Glutamatergic neuron (in vitro differentiated cells): ENCODE data around the gene TRIM25. TPM values are rescaled to one million over a fixed set of nuclear protein-coding genes. Genes with fewer than 3 reads are reported as not detected.

Source experiments
- DNase-seq: peaks from one replicate; pipeline ENCODE4 v3.0.0; 2022
- H3K27ac Mint-ChIP-seq: one replicate; pipeline ENCODE4 v1.8.0; 2020; ENCODE audit warnings: mild to moderate bottlenecking, mixed read lengths, inconsistent platforms; ENCODE audit not compliant: unreplicated experiment
- H3K27me3 Mint-ChIP-seq: one replicate; pipeline ENCODE4 v1.8.0; 2020; ENCODE audit warnings: mild to moderate bottlenecking, moderate library complexity, mixed read lengths, inconsistent platforms; ENCODE audit not compliant: unreplicated experiment
- H3K36me3 Mint-ChIP-seq: one replicate; pipeline ENCODE4 v1.8.0; 2020; ENCODE audit warnings: mild to moderate bottlenecking, mixed read lengths, inconsistent platforms; ENCODE audit not compliant: unreplicated experiment
- H3K4me1 Mint-ChIP-seq: one replicate; pipeline ENCODE4 v1.8.0; 2020; ENCODE audit warnings: mild to moderate bottlenecking, low read depth, mixed read lengths, inconsistent platforms; ENCODE audit not compliant: unreplicated experiment
- H3K4me3 Mint-ChIP-seq: one replicate; pipeline ENCODE4 v1.8.0; 2020; ENCODE audit warnings: mild to moderate bottlenecking, mixed read lengths, inconsistent platforms; ENCODE audit not compliant: unreplicated experiment
- H3K9me3 Mint-ChIP-seq: one replicate; pipeline ENCODE4 v1.8.0; 2020; ENCODE audit warnings: mild to moderate bottlenecking, moderate library complexity, mixed read lengths, inconsistent platforms; ENCODE audit not compliant: unreplicated experiment
- CTCF ChIP-seq: fragments of 200-600 bp; sonication (generic); IDR thresholded peaks from one replicate; pipeline ENCODE4 v1.5.0; 2021; ENCODE audit not compliant: partially characterized antibody, unreplicated experiment
- total RNA-seq: library from RNA; stranded (reverse); fragmentation: NEBNext Ultra II Directional; extraction: Animal tissue kit (Norgen Biotek cat#: 25700); gene quantifications from one replicate; pipeline ENCODE4 v1.2.1, GENCODE V29; 2021; ENCODE audit not compliant: unreplicated experiment

The TRIM25 gene
- total RNA-seq, 1 donor from 2014 or later, result 1.9 TPM

GRCh38 chr17:56926270-56926669, 12.4 kb upstream of the TRIM25 start:
- no peaks in the 10 kb centered on the region for H3K4me1 Mint-ChIP-seq
- no peak overlapping the region for H3K4me3 Mint-ChIP-seq
- no peaks in the 10 kb centered on the region for H3K27me3 Mint-ChIP-seq
- no peaks in the 10 kb centered on the region for H3K36me3 Mint-ChIP-seq
- H3K27ac Mint-ChIP-seq, result no peak overlapping the region
- H3K9me3 Mint-ChIP-seq, result peaks cover 3% of the 10 kb centered on the region
- no peak for DNase-seq
- TF ChIP-seq CTCF, result no peak

GRCh38 chr17:56925088-56925487, 11.2 kb upstream of the TRIM25 start:
- no peak for DNase-seq
- Mint-ChIP-seq H3K27ac (no peak overlapping the region), H3K36me3 (no peaks in the 10 kb centered on the region), H3K4me1 (no peaks in the 10 kb centered on the region), H3K4me3 (no peak overlapping the region), H3K27me3 (no peaks in the 10 kb centered on the region), H3K9me3 (peaks cover 3% of the 10 kb centered on the region)
- no peak for TF ChIP-seq CTCF

- no peak for TF ChIP-seq CTCF
- H3K4me3 Mint-ChIP-seq, result no peak overlapping the region
Measured at GRCh38 chr17:56919717-56920116, 5.9 kb upstream of the TRIM25 start.

GRCh38 chr17:56918916-56919315, 5.1 kb upstream of the TRIM25 start:
- Mint-ChIP-seq H3K4me1 (peaks cover 3% of the 10 kb centered on the region), H3K27me3 (peaks cover 9% of the 10 kb centered on the region), H3K9me3 (no peaks in the 10 kb centered on the region), H3K4me3 (no peak overlapping the region), H3K27ac (no peak overlapping the region), H3K36me3 (no peaks in the 10 kb centered on the region)
- DNase-seq, result no peak
- TF ChIP-seq CTCF, result no peak

More at GRCh38 chr17:56919717-56920116, 5.9 kb upstream of the TRIM25 start:
- no peak overlapping the region for H3K27ac Mint-ChIP-seq
- DNase-seq, result no peak
- H3K4me1 Mint-ChIP-seq, result peaks cover 1% of the 10 kb centered on the region
- H3K27me3 Mint-ChIP-seq, result peaks cover 5% of the 10 kb centered on the region
- no peaks in the 10 kb centered on the region for H3K36me3 Mint-ChIP-seq
- H3K9me3 Mint-ChIP-seq, result no peaks in the 10 kb centered on the region

GRCh38 chr17:56917559-56918296, 3.9 kb upstream of the TRIM25 start:
- no peak for DNase-seq
- no peaks in the 10 kb centered on the region for H3K36me3 Mint-ChIP-seq
- no peak overlapping the region for H3K4me3 Mint-ChIP-seq
- no peak overlapping the region for H3K27ac Mint-ChIP-seq
- peaks cover 9% of the 10 kb centered on the region for H3K27me3 Mint-ChIP-seq
- H3K9me3 Mint-ChIP-seq, result no peaks in the 10 kb centered on the region
- TF ChIP-seq CTCF, result no peak
- peaks cover 3% of the 10 kb centered on the region for H3K4me1 Mint-ChIP-seq
